Stimulated activated CD8-positive, alpha-beta memory T cell treated with anti-CD3 and anti-CD28 coated beads, Interleukin-2, amount 100 ng/mL, for 48 hours (primary cell): ENCODE data around the gene IL6.
A peak's percentile ranks its signal among the peaks of the same experiment; 100 is the strongest.
"Not testable (repeated sequence)": the region's sequence is repeated elsewhere in the genome, so short reads cannot be mapped to it uniquely, and the experiment has no call there.

Experiments
- DNase-seq, 2 donors: peaks; one replicate each; pipeline ENCODE4 v3.0.0-alpha.2; 2020; ENCODE audit warnings: low read depth in 2 of 2

IL6 gene

DNA sequence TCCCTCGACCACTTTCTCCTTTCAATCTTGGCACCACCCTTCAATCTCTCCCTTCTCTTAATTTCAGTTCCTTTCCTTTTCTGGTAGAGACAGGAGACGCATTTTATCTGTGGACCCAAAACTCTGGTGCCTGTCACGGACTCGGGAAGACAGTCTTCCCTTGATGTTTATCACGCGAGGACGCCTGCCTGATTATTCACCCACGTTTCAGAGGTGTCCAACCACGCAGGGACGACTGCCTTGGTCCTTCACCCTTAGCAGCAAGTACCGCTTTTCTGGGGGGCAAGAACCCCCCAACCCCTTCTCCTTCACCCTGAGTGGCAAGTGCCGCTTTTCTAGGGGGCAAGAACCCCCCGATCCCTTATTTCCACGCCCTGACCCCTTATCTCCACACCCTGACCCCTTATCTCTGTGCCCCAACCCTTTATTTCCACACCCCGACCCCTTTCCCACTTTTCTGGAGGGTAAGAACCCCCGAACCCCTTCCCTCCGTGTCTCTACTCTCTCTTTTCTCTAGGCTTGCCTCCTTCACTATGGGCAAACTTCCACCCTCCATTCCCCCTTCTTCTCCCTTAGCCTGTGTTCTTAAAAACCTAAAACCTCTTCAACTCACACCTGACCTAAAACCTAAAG lies 22.9 kb upstream of the IL6 start:
- DNase-seq: not testable (repeated sequence)

DNA sequence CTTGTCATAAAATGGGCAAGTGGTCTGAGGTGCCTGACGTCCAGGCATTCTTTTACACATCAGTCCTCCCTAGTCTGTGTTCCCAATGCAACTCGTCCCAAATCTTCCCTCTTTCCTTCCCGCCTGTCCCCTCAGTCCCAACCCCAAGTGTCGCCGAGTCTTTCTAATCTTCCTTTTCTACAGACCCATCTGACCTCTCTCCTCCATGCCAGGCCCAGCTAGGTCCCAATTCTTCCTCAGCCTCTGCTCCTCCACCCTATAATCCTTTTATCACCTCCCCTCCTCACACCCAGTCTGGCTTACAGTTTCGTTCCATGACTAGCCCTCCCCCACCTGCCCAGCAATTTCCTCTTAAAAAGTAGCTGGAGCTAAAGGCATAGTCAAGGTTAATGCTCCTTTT lies 22.3 kb upstream of the IL6 start:
- DNase-seq: not testable (repeated sequence)

DNA sequence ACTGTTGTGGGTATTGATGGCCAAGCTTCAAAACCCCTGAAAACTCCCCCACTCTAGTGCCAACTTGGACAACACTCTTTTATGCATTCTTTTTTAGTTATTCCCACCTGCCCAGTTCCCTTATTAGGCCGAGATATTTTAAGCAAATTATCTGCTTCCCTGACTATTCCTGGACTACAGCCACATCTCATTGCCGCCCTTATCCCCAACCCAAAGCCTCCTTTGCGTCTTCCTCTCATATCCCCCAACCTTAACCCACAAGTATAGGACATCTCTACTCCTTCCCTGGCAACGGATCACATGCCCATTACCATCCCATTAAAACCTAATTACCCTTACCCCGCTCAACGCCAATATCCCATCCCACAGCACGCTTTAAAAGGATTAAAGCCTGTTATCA lies 21.1 kb upstream of the IL6 start:
- DNase-seq: not testable (repeated sequence)

DNA sequence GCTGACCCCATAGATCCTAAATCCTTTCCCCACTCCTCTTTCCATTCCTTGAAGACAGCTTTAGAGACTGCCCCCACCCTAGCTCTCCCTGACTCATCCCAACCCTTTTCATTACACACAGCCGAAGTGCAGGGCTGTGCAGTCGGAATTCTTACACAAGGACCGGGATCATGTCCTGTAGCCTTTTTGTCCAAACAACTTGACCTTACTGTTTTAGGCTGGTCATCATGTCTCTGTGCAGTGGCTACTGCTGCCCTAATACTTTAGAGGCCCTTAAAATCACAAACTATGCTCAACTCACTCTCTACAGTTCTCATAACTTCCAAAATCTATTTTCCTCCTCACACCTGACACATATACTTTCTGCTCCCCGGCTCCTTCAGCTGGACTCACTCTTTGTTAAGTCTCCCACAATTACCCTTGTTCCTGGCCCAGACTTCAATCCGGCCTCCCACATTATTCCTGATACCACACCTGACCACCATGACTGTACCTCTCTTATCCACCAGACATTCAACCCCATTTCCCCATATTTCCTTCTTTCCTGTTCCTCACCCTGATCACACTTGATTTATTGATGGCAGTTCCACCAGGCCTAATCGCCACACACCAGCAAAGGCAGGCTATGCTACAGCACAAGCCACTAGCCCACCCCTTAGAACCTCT lies 19.8 kb upstream of the IL6 start:
- DNase-seq: not testable (repeated sequence)

DNA sequence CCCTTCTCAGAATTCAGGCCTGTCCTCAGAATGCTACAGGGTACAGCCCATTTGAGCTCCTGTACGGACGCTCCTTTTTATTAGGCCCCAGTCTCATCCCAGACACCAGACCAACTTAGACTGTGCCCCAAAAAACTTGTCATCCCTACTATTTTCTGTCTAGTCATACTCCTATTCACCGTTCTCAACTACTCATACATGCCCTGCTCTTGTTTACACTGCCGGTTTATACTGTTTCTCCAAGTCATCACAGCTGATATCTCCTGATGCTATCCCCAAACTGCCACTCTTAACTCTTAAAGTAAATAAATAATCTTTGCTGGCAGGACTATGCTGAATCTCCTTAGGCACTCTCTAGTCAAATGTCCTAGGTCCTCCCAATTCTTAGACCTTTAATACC lies 18.8 kb upstream of the IL6 start:
- DNase-seq: not testable (repeated sequence)

DNA sequence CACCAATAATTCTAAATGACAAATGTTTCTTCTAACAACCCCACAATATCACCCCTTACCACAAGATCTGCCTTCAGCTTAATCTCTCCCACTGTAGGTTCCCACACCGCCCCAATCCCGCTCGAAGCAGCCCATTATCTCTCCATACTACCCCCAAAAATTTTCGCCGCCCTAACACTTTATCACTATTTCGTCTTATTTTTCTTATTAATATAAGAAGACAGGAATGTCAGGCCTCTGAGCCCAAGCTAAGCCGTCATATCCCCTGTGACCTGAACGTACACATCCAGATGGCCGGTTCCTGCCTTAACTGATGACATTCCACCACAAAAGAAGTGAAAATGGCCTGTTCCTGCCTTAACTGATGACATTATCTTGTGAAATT lies 18.3 kb upstream of the IL6 start:
- not testable (repeated sequence) for DNase-seq

DNA sequence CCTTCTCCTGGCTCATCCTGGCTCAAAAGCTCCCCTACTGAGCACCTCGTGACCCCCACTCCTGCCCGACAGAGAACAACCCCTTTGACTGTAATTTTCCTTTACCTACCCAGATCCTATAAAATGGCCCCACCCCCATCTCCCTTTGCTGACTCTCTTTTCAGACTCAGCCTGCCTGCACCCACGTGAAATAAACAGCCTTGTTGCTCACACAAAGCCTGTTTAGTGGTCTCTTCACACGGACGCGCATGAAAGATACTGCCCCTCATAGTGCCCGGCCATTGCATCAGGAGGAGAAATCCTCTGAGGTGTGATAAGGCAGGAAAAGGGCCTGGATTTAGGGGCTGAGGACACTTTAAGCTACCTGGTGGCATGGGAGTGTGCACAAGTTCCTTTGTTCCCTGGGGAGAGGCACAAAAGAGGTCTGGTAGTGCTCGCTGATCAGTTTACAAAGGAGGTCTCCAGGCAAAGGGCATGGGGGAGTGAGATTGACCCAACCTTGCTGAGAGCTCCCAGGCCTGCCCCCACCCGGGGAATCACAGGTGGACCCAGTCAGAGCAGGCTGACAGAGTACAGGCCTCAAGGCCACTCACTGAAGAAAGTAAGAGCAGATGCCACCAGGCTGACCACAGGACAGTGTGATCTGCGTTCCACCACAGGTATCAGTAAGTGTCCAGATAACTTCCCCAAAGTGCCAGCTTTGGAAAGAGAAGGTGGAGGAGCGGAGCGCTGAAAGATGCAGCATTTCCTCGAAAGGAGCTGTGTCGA lies 17.8 kb upstream of the IL6 start:
- DNase-seq: not testable (repeated sequence)

DNA sequence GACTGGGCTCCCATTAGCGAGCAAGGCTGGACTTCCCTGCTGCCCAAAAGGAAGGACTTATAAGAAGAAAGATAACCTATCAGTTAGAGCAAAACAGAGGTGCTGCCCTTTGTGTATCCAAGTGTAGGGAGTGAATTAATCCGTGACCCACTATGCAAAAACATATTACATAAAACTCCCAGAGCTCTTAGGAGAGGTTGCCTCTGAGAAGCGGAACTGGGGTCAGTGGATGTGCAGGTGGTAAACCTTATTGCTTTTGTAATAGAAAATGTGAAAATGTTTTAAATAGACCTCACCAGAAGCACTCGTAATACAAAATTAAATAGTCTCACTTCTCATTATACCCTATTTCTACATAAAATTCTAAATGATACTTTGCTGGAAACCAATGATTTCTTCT lies 17.1 kb upstream of the IL6 start:
- DNase-seq: no peak

DNA sequence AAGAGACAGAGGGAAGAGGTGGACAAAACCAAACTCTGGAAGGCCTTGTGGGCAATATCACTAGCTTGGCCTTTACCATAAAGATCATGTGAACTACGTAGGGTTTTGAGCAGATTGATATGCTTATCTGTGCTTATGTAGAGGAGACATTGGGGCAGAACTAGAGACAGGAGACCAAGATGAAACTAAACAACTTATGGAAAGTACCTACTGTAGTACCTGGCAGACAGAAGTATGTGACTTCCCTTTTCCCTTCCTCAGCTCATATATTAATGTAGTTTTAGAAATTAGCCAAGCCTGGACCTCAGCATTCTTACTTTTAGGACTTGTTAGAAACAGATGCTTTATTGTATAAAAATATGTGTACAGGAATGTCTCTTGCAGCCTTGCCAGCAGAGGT lies 14.0 kb upstream of the IL6 start:
- DNase-seq: no peak

DNA sequence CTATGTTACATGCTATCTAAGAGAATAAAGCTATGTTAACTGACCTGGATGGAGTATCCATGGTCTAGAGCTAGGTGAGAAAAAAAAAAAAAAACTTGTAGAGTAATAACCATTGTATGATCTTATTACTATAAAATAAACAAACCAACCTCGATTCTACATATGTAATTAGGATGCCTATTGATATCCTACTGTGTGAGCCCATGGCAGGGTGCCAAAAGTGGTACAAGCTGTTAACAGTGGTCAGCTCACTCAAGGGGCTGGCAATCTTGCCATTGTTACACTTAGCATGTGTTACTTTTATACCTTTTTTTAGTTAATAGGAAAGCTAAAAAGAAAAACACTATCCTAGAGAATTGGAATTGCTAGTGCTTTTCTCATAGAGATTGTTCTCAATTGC lies 13.5 kb upstream of the IL6 start:
- no peak for DNase-seq

DNA sequence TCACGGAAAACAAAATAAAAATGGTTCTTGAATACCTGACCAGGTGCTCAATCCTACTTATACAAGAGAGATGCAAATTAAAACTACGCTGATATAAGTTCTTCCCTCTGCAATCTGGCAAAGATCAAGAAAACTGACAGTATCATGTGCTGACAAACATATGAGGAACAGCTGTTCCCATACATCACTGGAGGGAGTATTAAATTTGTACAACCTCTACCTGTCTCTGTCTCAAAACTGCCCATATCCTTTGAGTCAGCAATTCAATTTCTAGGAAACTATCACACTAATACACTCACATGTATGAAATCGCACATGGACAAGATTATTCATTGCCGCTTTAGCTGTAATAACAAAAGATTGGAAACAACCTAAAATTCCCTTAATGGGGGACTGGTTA lies 11.0 kb upstream of the IL6 start:
- DNase-seq: no peak

DNA sequence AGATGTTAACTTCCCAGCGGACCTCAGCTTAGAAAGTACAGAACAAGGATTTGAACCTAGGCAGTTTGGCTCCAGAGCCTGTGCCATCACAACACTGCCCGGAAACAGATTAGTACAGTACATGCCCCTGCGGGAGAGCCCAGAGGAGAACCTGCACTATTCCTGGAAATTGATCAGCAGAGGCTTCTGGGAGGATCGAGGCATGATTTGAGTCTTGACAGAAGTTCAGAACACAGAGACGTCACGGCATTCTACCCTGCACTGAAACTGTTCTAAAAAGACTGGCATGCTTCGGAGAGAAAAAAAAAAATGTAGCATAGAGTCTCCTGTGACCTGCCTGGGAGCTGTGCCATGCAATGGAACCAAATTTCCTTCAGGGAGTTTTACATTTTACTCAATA lies 9.2 kb upstream of the IL6 start:
- no peak for DNase-seq

DNA sequence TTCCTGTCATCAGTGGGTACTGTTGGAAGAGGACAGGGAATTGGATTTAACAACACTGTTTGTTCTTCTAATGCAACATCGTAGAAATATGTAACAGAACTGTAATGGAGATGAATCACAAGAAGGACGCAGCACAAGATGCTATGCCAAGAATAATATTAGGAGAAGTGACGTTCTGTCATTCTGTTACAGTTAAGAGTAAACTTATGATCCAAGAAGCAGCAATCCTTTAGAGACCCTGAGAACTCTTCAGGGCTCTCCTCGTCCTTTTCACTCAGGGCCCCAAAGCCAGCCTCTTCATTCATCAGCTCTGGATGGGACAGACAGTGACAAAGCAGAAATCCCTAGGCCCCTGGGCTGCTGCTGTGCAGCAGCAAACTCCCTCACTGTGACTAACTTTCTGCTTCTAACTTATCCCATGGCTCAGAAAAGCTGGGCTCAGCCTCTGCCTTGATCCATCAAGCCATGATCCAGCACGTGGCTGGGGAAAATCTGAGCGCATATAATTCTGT lies 8.7 kb upstream of the IL6 start:
- no peak for DNase-seq

DNA sequence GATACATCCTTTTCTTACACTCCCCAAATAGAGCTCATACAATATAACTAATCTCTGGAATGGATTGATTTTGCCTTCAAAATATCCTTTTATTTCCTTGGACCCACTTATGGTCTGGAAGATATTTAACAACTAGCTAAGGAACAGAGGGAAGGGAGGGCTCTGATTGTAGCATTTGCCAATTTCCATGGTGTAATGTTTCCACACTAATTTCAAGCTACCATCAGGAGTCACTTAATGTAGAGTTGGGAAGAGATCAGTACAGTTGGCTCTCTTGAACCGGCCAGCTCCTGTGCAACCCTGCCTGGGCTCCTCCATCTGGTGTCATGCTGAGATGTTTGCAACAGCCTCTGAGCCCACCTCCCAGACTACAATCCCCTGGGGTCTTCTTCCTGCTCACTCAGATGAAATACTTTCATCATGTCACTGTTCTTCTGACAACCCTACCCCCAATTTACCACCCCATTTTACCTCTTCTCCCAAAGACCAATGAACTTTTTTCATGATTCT lies 8.0 kb upstream of the IL6 start:
- no peak for DNase-seq

DNA sequence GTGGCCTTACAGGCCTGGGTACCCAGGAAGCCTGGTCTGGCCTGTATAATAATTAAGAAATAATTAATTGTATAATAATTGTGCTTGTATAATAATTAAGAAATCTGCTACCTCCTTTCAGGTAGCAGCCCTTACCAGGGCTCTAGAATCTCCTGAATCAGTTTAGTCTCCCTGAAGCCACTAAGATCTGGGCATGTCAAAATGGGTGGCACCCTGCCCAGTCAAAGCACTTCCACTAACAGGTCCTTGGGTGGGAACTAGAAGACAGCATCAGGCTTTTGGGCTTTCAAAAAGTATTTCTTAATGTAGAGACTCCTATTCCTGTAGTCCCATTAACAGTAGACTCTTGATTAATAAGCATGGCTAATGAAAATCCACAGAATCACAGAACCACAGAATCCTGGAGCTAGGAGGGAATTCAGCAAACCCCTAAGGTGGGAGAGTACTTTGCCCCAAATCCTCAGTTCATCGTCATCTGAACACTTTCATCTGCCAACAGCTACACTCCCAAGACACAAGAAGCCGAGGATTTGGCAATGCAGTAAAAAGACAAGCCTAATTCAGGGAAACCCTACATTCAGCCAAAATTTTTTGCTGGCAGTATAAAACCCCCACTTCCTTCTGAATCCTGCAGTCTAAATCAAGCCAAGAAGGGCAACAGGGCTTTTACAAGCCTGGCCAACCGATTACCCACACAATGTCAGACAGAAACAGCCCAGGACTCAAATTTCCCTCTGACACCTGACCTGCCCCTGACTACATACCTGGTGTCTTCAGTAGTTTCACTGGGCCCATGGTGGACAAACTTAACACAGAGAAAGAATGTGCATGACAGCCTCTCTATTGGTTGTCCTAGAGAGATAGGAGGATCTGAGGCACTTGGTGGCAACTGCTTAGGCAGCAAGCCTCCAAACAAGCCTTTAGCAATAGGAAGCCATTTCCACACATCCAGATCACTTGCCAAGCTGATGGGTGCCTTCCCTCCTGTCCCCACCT lies 5.9 kb upstream of the IL6 start:
- no peak for DNase-seq

DNA sequence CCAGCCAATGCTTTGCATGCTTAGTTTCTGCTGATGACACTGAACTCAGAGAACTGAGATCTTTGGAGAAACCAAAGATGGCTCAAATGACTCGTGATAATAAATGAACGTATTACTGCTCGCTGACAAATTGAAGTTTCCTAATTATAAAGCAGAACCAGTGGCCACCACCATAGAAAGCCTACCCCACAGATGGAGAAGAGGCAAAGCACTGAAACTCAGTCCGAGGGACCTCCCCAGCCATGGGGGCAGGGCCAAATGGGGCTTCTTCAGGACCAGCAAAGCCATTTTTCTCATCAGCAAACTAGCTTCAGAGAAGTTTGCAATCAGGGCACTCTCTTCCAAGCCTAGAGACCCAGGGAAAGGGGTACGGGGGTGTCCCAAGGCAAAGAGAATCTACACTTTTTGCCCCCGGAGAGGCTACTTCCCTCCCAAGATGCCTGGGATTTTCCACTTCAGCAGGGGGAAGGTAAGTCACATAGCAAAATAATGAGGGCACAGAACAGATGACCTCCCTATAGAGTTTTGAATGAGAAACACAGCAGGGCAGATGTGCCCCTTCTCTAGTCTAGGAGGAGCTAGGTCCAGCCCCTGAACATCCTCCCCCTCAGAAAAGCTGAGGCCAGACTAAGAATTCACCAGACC lies 4.3 kb upstream of the IL6 start:
- DNase-seq: no peak

DNA sequence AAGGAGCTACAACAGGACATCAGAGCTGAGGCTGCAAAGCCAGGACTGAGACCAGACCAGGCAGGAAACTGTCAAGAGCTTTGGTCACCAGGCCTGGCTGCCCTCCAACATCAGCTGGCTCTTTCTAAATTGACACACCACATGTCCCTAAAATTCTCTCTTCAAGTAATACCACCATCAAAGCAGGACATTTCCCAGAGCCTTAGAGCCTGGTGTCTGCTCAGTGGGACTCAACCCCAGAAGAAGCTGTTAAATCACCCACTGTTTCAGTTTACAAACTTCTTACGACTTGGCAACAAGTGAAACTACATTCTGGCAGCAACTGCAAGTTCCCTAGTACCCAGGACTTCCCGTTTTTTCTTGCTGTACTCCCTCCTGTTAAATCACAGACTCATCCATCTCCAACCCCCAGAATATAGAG lies 3.8 kb upstream of the IL6 start:
- no peak for DNase-seq

DNA sequence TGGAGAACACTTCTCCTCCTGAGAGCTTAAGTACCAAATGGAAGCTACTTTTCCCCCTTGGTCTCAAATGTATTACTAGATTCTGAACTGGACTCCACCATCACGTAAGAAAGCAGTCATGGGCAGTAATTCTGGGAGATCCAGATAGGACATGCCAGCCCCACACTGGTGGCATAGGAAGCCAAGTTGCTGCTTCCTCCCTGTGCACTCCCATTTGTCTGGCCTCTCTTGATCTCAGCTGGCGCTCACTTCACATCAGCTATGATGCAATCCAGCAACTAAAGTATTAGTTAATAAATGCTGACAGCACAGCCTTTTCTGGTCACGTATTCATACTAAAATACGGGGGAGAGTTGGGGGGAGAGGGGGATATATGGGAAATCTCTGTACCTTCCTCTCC lies 3.4 kb upstream of the IL6 start:
- DNase-seq: no peak

DNA sequence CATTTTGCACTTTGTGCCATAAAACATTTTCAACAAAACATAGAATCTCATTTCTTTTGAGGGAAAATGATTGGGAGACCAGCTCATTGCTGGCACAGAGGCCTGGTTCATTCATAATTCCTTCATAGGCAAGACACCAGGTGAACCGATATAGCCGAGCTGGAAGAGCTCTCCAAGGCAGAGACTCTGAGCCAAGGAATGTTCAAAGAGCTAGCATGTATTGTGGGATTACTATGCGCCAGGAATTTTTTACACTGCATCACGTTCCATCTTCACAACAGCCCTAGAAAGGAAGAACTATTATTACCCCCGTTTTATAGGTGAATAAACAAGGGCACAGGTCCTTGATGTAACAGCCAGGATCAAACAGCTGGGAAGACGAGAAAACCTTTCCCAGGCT lies 2.1 kb upstream of the IL6 start:
- no peak for DNase-seq

DNA sequence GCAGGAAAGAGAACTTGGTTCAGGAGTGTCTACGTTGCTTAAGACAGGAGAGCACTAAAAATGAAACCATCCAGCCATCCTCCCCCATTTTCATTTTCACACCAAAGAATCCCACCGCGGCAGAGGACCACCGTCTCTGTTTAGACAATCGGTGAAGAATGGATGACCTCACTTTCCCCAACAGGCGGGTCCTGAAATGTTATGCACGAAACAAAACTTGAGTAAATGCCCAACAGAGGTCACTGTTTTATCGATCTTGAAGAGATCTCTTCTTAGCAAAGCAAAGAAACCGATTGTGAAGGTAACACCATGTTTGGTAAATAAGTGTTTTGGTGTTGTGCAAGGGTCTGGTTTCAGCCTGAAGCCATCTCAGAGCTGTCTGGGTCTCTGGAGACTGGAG lies 1.4 kb upstream of the IL6 start:
- no peak for DNase-seq

DNA sequence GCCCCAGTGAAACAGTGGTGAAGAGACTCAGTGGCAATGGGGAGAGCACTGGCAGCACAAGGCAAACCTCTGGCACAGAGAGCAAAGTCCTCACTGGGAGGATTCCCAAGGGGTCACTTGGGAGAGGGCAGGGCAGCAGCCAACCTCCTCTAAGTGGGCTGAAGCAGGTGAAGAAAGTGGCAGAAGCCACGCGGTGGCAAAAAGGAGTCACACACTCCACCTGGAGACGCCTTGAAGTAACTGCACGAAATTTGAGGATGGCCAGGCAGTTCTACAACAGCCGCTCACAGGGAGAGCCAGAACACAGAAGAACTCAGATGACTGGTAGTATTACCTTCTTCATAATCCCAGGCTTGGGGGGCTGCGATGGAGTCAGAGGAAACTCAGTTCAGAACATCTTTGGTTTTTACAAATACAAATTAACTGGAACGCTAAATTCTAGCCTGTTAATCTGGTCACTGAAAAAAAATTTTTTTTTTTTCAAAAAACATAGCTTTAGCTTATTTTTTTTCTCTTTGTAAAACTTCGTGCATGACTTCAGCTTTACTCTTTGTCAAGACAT lies 574 bp upstream of the IL6 start:
- DNase-seq: peak; percentile 14 to 23
